IgD-negative memory B cell (primary cell): ENCODE data around the gene CHCHD3. TPM values are rescaled to one million over a fixed set of nuclear protein-coding genes. Genes with fewer than 3 reads are reported as not detected.
A peak's percentile ranks its signal among the peaks of the same experiment; 100 is the strongest.

ENCODE experiments used
- H3K27ac Mint-ChIP-seq, 3 donors: one replicate each; pipeline ENCODE4 v1.8.0; 2020 to 2022; ENCODE audit warnings: mild to moderate bottlenecking in 3 of 3, mixed read lengths in 3 of 3, moderate library complexity in 1 of 3
- H3K27me3 Mint-ChIP-seq: one replicate; pipeline ENCODE4 v1.8.0; 2021; ENCODE audit warnings: mixed read lengths
- H3K36me3 Mint-ChIP-seq: one replicate; pipeline ENCODE4 v1.8.0; 2020; ENCODE audit warnings: mild to moderate bottlenecking, mixed read lengths
- H3K4me1 Mint-ChIP-seq, 3 donors: one replicate each; pipeline ENCODE4 v1.8.0; 2020 to 2022; ENCODE audit warnings: mixed read lengths in 3 of 3, mild to moderate bottlenecking in 1 of 3
- H3K4me3 Mint-ChIP-seq, 4 donors: one replicate each; pipeline ENCODE4 v1.8.0; 2020 to 2022; ENCODE audit warnings: mild to moderate bottlenecking in 4 of 4, mixed read lengths in 4 of 4, moderate library complexity in 3 of 4
- H3K9me3 Mint-ChIP-seq, 3 donors: one replicate each; pipeline ENCODE4 v1.8.0; 2020 to 2021; ENCODE audit warnings: mixed read lengths in 3 of 3, mild to moderate bottlenecking in 1 of 3
- polyA plus RNA-seq: library from polyadenylated mRNA; unstranded; fragments of 300-500 nt; fragmentation: Illumina TruSeq; gene quantifications from one replicate; pipeline ENCODE4 v1.2.3, GENCODE V29; 2021

Gene CHCHD3
- polyA plus RNA-seq, 1 donor from 2014 or later = 62.7 TPM

- H3K9me3 Mint-ChIP-seq = no peaks in the 10 kb centered on the region
Measured at GRCh38 chr7:132950725-132951124, 131.2 kb downstream of the CHCHD3 start.

DNA sequence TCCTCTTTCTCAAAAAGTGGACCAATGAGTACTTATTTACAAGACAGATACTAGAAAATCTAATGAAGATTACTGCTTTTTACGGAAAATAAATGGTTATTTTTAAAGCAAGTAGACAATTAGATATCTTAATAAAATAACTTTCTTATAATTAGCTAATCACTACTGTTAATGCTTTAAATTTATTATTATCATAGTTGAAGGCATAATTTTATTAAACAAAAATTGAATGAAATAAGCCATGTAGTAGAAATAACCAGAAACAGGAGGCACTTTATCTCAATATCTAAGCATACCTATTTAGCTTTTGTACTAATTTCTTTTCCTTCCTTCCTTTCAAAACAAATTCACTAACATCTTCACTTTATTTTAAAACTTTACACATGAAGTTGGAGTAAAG, 134.9 kb downstream of the CHCHD3 start:
- Mint-ChIP-seq H3K4me3 (no peak overlapping the region), H3K27me3 (no peaks in the 10 kb centered on the region), H3K36me3 (peaks cover 7% of the 10 kb centered on the region), H3K27ac (peak overlapping the region in 1 of 3 donors; percentile 39), H3K9me3 (no peaks in the 10 kb centered on the region), H3K4me1 (peaks cover 0 to 3% (median 3%) of the 10 kb centered on the region in 3 donors)

More at GRCh38 chr7:132950725-132951124, 131.2 kb downstream of the CHCHD3 start:
- no peaks in the 10 kb centered on the region for H3K27me3 Mint-ChIP-seq
- peaks cover 3% of the 10 kb centered on the region for H3K36me3 Mint-ChIP-seq
- no peak overlapping the region for H3K4me3 Mint-ChIP-seq
- H3K4me1 Mint-ChIP-seq = peaks cover 0 to 6% (median 0%) of the 10 kb centered on the region in 3 donors
- no peak overlapping the region for H3K27ac Mint-ChIP-seq

- H3K4me1 Mint-ChIP-seq = peaks cover 0 to 10% (median 3%) of the 10 kb centered on the region in 3 donors
Measured at GRCh38 chr7:132944774-132945173, 137.1 kb downstream of the CHCHD3 start.

DNA sequence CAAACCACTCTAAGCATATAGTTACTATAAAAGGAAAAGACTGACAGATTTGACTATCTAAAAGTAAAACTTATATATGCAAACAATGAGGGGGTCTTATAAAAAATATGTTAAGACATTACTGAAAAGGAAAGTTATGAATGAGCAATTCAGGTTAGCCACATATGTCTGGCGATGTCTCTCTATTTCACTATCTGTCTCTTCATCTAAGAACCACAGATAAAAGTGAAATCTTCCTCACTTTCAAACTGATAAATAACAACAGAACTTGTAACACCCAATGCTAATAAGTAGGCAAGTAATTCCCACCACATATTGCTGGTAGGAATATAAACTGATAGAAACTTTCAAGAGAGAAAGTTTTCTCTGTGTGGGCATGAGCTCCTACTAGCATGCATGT, 138.2 kb downstream of the CHCHD3 start:
- H3K27ac Mint-ChIP-seq = peak overlapping the region in 1 of 3 donors; percentile 18
- peaks cover 13% of the 10 kb centered on the region for H3K36me3 Mint-ChIP-seq
- no peaks in the 10 kb centered on the region for H3K27me3 Mint-ChIP-seq
- H3K9me3 Mint-ChIP-seq = peaks cover 0 to 1% (median 0%) of the 10 kb centered on the region in 3 donors
- no peak overlapping the region for H3K4me3 Mint-ChIP-seq
- peaks cover 0 to 10% (median 3%) of the 10 kb centered on the region in 3 donors for H3K4me1 Mint-ChIP-seq

More at GRCh38 chr7:132944774-132945173, 137.1 kb downstream of the CHCHD3 start:
- Mint-ChIP-seq H3K27ac (no peak overlapping the region), H3K36me3 (peaks cover 13% of the 10 kb centered on the region), H3K9me3 (peaks cover 0 to 1% (median 0%) of the 10 kb centered on the region in 3 donors), H3K4me3 (no peak overlapping the region), H3K27me3 (no peaks in the 10 kb centered on the region)

GRCh38 chr7:132942701-132943100, 139.2 kb downstream of the CHCHD3 start:
- Mint-ChIP-seq H3K27ac (no peak overlapping the region), H3K9me3 (peaks cover 0 to 1% (median 0%) of the 10 kb centered on the region in 3 donors), H3K27me3 (no peaks in the 10 kb centered on the region), H3K36me3 (peaks cover 16% of the 10 kb centered on the region), H3K4me1 (peaks cover 0 to 8% (median 3%) of the 10 kb centered on the region in 3 donors), H3K4me3 (no peak overlapping the region)

DNA sequence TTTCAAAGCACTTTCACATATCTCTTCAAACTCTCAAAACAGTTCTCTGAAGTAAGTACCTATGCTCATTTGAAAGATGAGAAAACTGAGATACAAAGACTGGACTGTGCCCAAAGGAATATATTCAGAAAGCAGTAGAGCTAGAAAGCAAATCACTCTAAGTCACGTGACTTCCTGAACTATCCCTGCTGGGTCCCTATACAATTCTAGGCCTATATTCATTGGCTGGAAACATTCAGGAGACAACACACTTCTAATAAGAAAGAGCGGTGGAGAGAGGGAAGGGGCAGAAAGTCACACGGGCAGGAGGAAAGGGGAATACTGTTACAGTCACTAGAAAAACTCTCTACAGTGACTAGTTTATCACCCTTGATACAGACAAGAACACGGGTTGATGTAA, 140.0 kb downstream of the CHCHD3 start:
- Mint-ChIP-seq H3K27me3 (no peaks in the 10 kb centered on the region), H3K9me3 (peaks cover 0 to 1% (median 0%) of the 10 kb centered on the region in 3 donors), H3K36me3 (peaks cover 16% of the 10 kb centered on the region), H3K27ac (no peak overlapping the region), H3K4me1 (peaks cover 0 to 8% (median 3%) of the 10 kb centered on the region in 3 donors), H3K4me3 (no peak overlapping the region)

DNA sequence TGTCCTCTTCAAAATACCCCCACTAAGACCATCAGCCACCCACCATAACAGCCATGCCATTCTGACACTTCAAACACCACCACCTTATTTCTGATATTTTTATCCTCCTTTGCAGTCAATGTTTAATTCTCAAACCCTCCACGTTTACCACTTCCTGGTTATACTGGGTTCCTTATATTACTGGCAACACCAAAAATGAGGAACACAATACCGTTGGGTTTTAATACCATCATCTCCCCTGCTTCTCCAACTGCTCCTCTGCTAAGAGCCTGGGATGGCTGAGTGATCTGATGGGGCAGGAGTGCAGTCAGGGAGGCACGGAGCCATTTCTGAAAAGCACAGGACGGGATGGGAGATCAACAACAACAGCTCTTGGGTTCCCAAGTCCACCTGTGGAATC, 140.5 kb downstream of the CHCHD3 start:
- Mint-ChIP-seq H3K36me3 (peaks cover 16% of the 10 kb centered on the region), H3K4me3 (no peak overlapping the region), H3K27me3 (no peaks in the 10 kb centered on the region), H3K4me1 (peaks cover 0 to 8% (median 3%) of the 10 kb centered on the region in 3 donors), H3K9me3 (peaks cover 0 to 2% (median 1%) of the 10 kb centered on the region in 3 donors), H3K27ac (no peak overlapping the region)

DNA sequence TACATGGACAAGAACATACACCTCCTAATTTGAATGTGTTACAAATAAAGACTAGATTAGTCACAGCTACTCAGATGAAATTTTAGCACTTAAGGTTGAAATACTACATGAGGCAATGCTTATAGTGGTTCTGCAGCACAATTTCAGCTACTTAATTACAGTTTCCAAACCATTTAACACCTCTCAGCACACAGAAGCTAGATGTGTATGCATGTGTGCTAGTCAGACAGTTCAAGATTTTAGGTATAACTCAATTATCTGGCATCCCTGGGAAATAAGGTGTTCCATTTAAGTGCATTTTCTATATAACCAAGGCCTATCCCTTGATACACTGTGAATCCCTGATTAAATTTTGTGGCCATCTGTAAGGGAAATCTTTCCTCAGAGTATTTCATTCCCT, 141.8 kb downstream of the CHCHD3 start:
- H3K4me3 Mint-ChIP-seq = no peak overlapping the region
- H3K36me3 Mint-ChIP-seq = peaks cover 17% of the 10 kb centered on the region
- no peak overlapping the region for H3K27ac Mint-ChIP-seq
- H3K4me1 Mint-ChIP-seq = peaks cover 0 to 8% (median 3%) of the 10 kb centered on the region in 3 donors
- H3K27me3 Mint-ChIP-seq = no peaks in the 10 kb centered on the region
- H3K9me3 Mint-ChIP-seq = peaks cover 0 to 12% (median 1%) of the 10 kb centered on the region in 3 donors

GRCh38 chr7:132939495-132939894, 142.4 kb downstream of the CHCHD3 start:
- Mint-ChIP-seq H3K27me3 (no peaks in the 10 kb centered on the region), H3K9me3 (peaks cover 0 to 12% (median 1%) of the 10 kb centered on the region in 3 donors), H3K4me3 (no peak overlapping the region), H3K36me3 (peaks cover 15% of the 10 kb centered on the region), H3K27ac (no peak overlapping the region), H3K4me1 (peaks cover 0 to 8% (median 3%) of the 10 kb centered on the region in 3 donors)

DNA sequence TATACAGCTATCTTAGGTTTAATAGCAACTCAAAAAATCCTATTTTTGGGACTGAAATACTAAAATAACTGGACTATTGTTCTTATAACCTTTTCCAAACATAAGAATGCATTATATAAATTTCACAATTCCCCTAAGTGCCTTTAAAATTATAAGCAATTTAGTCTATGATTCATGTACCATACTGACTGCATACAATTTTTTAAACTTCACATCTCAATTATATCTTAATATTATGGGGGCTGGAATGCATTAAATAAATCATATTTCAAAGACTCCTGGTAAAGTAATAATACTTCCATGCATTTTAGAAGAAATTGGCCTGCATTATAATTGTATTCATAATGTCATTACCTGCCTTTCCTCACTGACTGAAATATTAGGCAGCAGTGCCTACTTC, 144.6 kb downstream of the CHCHD3 start:
- Mint-ChIP-seq H3K9me3 (peaks cover 0 to 12% (median 1%) of the 10 kb centered on the region in 3 donors), H3K27ac (no peak overlapping the region), H3K36me3 (peaks cover 19% of the 10 kb centered on the region), H3K4me3 (no peak overlapping the region), H3K27me3 (no peaks in the 10 kb centered on the region), H3K4me1 (peaks cover 0 to 14% (median 0%) of the 10 kb centered on the region in 3 donors)

- Mint-ChIP-seq H3K27me3 (no peaks in the 10 kb centered on the region), H3K4me3 (no peak overlapping the region), H3K36me3 (peaks cover 11% of the 10 kb centered on the region), H3K9me3 (peaks cover 0 to 12% (median 0%) of the 10 kb centered on the region in 3 donors), H3K27ac (no peak overlapping the region), H3K4me1 (peaks cover 0 to 7% (median 0%) of the 10 kb centered on the region in 3 donors)
Measured at GRCh38 chr7:132935608-132936007, 146.3 kb downstream of the CHCHD3 start.

DNA sequence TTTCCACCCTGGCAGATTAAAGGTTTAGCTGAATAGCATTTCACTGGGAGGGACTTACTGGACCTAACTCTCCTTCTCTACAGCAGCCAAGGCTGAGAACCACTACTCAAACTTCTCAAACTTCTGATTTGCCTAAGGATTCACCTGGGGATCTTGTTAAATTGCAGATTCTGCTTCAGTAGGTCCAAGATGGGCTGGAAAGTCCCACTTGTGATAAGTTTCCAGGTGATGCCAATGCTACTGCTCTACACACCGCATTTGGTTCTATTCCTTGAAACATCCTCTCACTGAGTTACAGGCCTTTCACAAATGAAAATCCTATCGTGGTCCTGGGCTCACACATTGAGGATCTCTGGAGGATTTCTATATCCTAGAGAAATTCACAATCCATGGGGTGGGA, 147.9 kb downstream of the CHCHD3 start:
- peaks cover 11% of the 10 kb centered on the region for H3K36me3 Mint-ChIP-seq

GRCh38 chr7:132933072-132933458, 148.8 kb downstream of the CHCHD3 start:
- Mint-ChIP-seq H3K4me1 (peaks cover 0 to 7% (median 0%) of the 10 kb centered on the region in 3 donors), H3K4me3 (no peak overlapping the region), H3K9me3 (peaks cover 1 to 12% (median 2%) of the 10 kb centered on the region in 3 donors), H3K27me3 (no peaks in the 10 kb centered on the region), H3K27ac (no peak overlapping the region), H3K36me3 (peaks cover 11% of the 10 kb centered on the region)

More for the DNA sequence above, 147.9 kb downstream of the CHCHD3 start:
- H3K4me3 Mint-ChIP-seq = no peak overlapping the region
- peaks cover 0 to 12% (median 1%) of the 10 kb centered on the region in 3 donors for H3K9me3 Mint-ChIP-seq
- H3K27ac Mint-ChIP-seq = no peak overlapping the region
- no peaks in the 10 kb centered on the region for H3K27me3 Mint-ChIP-seq
- H3K4me1 Mint-ChIP-seq = peaks cover 0 to 7% (median 0%) of the 10 kb centered on the region in 3 donors

- Mint-ChIP-seq H3K4me3 (peak overlapping the region in 1 of 4 donors; percentile 24), H3K36me3 (peaks cover 13% of the 10 kb centered on the region), H3K4me1 (peaks cover 0 to 7% (median 0%) of the 10 kb centered on the region in 3 donors), H3K27me3 (no peaks in the 10 kb centered on the region), H3K27ac (no peak overlapping the region), H3K9me3 (peaks cover 1 to 12% (median 2%) of the 10 kb centered on the region in 3 donors)
Measured at GRCh38 chr7:132932296-132933071, 149.4 kb downstream of the CHCHD3 start.

- no peak overlapping the region for H3K27ac Mint-ChIP-seq
- H3K4me3 Mint-ChIP-seq = no peak overlapping the region
- peaks cover 0 to 7% (median 0%) of the 10 kb centered on the region in 3 donors for H3K4me1 Mint-ChIP-seq
- peaks cover 1 to 5% (median 2%) of the 10 kb centered on the region in 3 donors for H3K9me3 Mint-ChIP-seq
- peaks cover 20% of the 10 kb centered on the region for H3K36me3 Mint-ChIP-seq
- no peaks in the 10 kb centered on the region for H3K27me3 Mint-ChIP-seq
Measured at GRCh38 chr7:132930881-132931280, 151.0 kb downstream of the CHCHD3 start.
